GM12872 (cell line): Measurements from ENCODE around the gene ASB3.

Experiments
- CTCF ChIP-seq: IDR thresholded peaks from 3 replicates; pipeline ENCODE4 v1.5.1; 2011; ENCODE audit warnings: low read depth, mild to moderate bottlenecking, low read length, moderate library complexity; ENCODE audit not compliant: insufficient read depth

The ASB3 gene, protein sequence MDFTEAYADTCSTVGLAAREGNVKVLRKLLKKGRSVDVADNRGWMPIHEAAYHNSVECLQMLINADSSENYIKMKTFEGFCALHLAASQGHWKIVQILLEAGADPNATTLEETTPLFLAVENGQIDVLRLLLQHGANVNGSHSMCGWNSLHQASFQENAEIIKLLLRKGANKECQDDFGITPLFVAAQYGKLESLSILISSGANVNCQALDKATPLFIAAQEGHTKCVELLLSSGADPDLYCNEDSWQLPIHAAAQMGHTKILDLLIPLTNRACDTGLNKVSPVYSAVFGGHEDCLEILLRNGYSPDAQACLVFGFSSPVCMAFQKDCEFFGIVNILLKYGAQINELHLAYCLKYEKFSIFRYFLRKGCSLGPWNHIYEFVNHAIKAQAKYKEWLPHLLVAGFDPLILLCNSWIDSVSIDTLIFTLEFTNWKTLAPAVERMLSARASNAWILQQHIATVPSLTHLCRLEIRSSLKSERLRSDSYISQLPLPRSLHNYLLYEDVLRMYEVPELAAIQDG

DNA sequence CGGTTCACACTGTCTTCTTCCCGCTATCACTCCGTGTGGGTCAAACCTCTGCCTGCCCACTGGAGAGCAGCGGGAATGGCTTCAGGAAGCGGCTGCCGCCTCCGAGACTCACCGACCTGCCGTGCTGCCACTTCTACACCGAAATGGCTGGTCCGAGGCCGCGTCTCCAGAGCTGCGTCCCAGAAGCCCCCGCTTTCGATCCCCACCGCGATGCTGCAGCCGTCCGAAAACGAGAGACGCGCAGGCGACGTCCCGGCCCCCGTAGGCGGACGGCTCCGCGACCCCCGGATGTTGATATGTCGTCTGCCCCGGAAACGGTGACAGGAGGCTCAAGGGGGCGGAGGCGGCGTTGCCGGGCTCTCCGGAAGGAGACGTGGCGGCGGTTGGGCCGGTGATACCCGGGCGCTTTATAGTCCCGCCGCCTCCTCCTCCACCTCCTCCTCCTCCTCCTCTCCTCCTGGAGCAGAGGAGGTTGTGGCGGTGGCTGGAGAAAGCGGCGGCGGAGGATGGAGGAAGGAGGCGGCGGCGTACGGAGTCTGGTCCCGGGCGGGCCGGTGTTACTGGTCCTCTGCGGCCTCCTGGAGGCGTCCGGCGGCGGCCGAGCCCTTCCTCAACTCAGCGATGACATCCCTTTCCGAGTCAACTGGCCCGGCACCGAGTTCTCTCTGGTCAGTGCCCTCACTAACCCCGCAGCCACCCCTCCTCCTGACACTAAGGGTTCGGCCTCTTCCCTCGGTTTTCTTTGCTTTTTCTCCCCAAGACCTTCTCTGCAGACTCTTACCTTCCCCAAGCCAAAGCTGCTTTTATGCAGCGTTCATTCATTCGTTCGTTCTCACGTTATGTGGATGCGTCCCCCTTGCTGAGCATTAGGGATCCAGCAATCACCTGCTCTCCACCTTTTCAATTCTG lies at the start of gene ASB3, which contains the start of gene ERLEC1:
Gene ASB3, minus strand, starts transcription at position 249 of the 909 bp plus-strand sequence. CDS start 21,381 bp downstream, outside the sequence.
Gene ERLEC1, plus strand, starts transcription at position 340 of the 909 bp plus-strand sequence. Its CDS starts 167 bp downstream, at position 507.
- TF ChIP-seq CTCF = no peak

- no peak for TF ChIP-seq CTCF
Observed at GRCh38 chr2:53829273-53829979, 42.7 kb upstream of the ASB3 start.

GRCh38 chr2:53828331-53828730 lies 41.6 kb upstream of the ASB3 start:
- TF ChIP-seq CTCF = no peak

GRCh38 chr2:53827398-53828175 lies 40.8 kb upstream of the ASB3 start:
- TF ChIP-seq CTCF = no peak

DNA sequence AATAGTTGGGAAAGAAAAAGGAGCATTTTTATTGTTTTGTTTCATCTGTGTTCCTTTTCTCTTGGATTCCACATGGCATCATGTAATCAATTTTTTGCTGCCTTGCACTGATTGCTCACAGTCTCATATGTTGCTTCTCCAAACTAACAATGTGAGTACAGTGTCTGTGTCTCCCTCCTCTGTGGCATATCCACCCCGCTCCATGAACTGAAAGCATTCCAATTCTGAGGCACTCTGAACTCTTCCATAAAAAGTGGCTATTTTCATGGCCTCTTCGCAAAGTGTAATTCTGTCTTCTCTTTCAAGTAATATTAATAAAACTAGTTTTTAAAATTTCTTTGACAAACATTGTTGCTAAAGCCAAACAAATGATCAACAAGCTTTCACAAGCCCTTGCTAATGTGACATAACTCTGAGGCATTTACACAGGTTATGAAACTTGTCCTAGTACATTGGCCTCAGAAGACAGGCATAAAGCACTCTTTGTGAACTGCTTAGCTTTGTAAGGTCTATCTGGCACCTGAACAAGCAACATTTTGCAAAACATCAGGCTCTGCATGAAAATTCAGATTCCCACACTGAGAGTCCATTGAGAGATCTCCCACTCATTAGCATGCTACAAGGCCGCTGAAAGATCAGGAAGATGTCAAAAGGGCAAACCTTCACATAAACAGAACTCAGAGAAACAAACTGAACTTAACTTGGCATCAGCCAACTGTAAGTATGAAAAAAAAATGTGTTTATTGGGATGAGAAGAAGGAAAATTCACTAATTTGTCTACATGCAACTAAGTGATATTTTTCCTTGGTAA lies 40.0 kb upstream of the ASB3 start:
- TF ChIP-seq CTCF = no peak

GRCh38 chr2:53826030-53826410 lies 39.3 kb upstream of the ASB3 start:
- no peak for TF ChIP-seq CTCF
